HepG2 (cell line): ENCODE measurements around the gene CARD9. TPM values are rescaled to one million over a fixed set of nuclear protein-coding genes. Genes with fewer than 3 reads are reported as not detected.

Experiments
- POLR2G ChIP-seq: fragments of 200-400 bp; formaldehyde crosslinking; IDR thresholded peaks from 2 replicates; pipeline ENCODE4 v1.6.1; 2018; ENCODE audit warnings: mild to moderate bottlenecking, low read depth, low read length, moderate library complexity
- TARDBP ChIP-seq: sonication (generic); formaldehyde crosslinking; IDR thresholded peaks from 2 replicates; pipeline ENCODE4 v1.8.0; 2022; ENCODE audit warnings: mild to moderate bottlenecking, missing genetic modification reagents
- XRCC5 ChIP-seq: fragments of 200-400 bp; formaldehyde crosslinking; optimal IDR thresholded peaks from 2 replicates; pipeline ENCODE3; 2017; ENCODE audit warnings: mild to moderate bottlenecking, low read length
- ZNF24 ChIP-seq: fragments of 450-650 bp; IDR thresholded peaks from 2 replicates; pipeline ENCODE4 v1.6.1; 2017; ENCODE audit warnings: antibody characterized with exemption, mild to moderate bottlenecking
- polyA plus RNA-seq, 8 experiments: library from polyadenylated mRNA; depleted of rRNA in 3 of 8; stranded (reverse) in 7 of 8; unstranded in 1 of 8; fragments of >200 nt; fragmentation: Illumina TruSeq in 4 of 8; extraction: Trizol in 4 of 8; gene quantifications; 2 replicates each; pipeline versions ENCODE4 v1.2.1 to v1.2.3, GENCODE V29; 2011 to 2016; ENCODE audit warnings: low read depth in 4 of 8, missing spikeins in 1 of 8, mixed read lengths in 1 of 8; ENCODE audit not compliant: insufficient read depth in 1 of 8
- total RNA-seq, 5 experiments: library from RNA; depleted of rRNA; stranded (reverse); fragments of >200 nt; fragmentation: Illumina TruSeq; extraction: Trizol; gene quantifications; 2 replicates each; pipeline ENCODE4 v1.2.3, GENCODE V29; 2016; ENCODE audit warnings: low read depth in 1 of 5
- TF ChIP-seq, protein P1 (sequence below): sonication (generic); formaldehyde crosslinking; IDR thresholded peaks from 2 replicates; pipeline ENCODE4 v1.5.0; 2020; ENCODE audit warnings: mild to moderate bottlenecking, missing genetic modification reagents, borderline replicate concordance
- TF ChIP-seq, protein P2 (sequence below): sonication (generic); formaldehyde crosslinking; IDR thresholded peaks from 2 replicates; pipeline ENCODE4 v1.4.0; 2020; ENCODE audit warnings: mild to moderate bottlenecking, missing genetic modification reagents, borderline replicate concordance
- TF ChIP-seq, protein P3 (sequence below): sonication (generic); formaldehyde crosslinking; IDR thresholded peaks from 2 replicates; pipeline ENCODE4 v1.8.1; 2023; ENCODE audit warnings: mild to moderate bottlenecking, moderate library complexity, missing genetic modification reagents
- TF ChIP-seq, protein P4 (sequence below): sonication (generic); formaldehyde crosslinking; IDR thresholded peaks from 2 replicates; pipeline ENCODE4 v1.8.1; 2023; ENCODE audit warnings: mild to moderate bottlenecking, missing genetic modification reagents
- TF ChIP-seq, protein P5 (sequence below): sonication (generic); formaldehyde crosslinking; IDR thresholded peaks from 2 replicates; pipeline ENCODE4 v1.4.0; 2020; ENCODE audit warnings: mild to moderate bottlenecking, missing genetic modification reagents, borderline replicate concordance

Gene CARD9
- total and polyA plus RNA-seq, 2 of the 13 experiments (the other 11 are each of a cell fraction or from before 2014, with no cell fraction given): 3.3 to 7.4 TPM

DNA sequence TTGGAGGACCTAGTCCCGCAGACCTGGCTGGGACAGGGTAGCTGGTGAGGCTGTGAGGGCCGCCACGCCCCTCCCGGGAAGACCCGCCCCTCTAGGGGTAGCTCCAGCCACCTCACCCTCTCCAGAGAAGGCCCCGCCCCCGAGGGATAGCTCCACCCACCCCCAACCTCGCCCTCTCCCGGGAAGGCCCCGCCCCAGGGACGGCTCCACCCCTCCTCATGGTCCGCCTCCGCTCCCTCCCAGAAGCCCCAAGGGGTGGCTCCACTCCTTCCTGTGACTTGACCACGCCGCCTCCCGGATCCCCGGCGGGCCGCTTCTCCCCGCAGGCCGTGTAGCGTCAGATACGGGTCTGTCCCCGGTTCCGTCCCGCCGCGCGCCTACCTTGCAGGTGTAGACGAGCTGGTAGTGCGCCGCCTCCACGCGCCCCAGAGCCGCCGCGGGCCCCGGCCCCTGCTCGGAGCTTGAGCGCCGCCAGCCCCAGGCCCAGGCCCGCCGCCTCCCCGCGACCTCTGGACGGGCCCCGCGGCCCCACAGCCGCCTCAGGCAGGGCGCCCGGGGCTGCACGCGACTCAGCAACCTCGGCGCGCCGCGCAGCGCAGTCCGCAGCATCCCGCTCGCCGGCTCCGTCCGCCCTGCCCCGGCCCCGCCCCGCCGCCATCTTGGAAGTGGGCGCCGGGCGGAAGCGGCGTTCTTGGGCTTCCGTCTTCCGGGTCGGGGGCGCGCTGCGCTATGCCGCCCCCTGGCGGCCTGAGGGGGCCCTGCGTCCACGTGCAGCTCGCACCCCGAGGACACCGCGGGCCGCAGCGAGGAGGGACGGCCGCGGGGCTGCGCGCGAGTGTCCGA, 10.1 kb downstream of the CARD9 start, which contains the start of gene DNLZ (continued):
- TF ChIP-seq, protein P1, sequence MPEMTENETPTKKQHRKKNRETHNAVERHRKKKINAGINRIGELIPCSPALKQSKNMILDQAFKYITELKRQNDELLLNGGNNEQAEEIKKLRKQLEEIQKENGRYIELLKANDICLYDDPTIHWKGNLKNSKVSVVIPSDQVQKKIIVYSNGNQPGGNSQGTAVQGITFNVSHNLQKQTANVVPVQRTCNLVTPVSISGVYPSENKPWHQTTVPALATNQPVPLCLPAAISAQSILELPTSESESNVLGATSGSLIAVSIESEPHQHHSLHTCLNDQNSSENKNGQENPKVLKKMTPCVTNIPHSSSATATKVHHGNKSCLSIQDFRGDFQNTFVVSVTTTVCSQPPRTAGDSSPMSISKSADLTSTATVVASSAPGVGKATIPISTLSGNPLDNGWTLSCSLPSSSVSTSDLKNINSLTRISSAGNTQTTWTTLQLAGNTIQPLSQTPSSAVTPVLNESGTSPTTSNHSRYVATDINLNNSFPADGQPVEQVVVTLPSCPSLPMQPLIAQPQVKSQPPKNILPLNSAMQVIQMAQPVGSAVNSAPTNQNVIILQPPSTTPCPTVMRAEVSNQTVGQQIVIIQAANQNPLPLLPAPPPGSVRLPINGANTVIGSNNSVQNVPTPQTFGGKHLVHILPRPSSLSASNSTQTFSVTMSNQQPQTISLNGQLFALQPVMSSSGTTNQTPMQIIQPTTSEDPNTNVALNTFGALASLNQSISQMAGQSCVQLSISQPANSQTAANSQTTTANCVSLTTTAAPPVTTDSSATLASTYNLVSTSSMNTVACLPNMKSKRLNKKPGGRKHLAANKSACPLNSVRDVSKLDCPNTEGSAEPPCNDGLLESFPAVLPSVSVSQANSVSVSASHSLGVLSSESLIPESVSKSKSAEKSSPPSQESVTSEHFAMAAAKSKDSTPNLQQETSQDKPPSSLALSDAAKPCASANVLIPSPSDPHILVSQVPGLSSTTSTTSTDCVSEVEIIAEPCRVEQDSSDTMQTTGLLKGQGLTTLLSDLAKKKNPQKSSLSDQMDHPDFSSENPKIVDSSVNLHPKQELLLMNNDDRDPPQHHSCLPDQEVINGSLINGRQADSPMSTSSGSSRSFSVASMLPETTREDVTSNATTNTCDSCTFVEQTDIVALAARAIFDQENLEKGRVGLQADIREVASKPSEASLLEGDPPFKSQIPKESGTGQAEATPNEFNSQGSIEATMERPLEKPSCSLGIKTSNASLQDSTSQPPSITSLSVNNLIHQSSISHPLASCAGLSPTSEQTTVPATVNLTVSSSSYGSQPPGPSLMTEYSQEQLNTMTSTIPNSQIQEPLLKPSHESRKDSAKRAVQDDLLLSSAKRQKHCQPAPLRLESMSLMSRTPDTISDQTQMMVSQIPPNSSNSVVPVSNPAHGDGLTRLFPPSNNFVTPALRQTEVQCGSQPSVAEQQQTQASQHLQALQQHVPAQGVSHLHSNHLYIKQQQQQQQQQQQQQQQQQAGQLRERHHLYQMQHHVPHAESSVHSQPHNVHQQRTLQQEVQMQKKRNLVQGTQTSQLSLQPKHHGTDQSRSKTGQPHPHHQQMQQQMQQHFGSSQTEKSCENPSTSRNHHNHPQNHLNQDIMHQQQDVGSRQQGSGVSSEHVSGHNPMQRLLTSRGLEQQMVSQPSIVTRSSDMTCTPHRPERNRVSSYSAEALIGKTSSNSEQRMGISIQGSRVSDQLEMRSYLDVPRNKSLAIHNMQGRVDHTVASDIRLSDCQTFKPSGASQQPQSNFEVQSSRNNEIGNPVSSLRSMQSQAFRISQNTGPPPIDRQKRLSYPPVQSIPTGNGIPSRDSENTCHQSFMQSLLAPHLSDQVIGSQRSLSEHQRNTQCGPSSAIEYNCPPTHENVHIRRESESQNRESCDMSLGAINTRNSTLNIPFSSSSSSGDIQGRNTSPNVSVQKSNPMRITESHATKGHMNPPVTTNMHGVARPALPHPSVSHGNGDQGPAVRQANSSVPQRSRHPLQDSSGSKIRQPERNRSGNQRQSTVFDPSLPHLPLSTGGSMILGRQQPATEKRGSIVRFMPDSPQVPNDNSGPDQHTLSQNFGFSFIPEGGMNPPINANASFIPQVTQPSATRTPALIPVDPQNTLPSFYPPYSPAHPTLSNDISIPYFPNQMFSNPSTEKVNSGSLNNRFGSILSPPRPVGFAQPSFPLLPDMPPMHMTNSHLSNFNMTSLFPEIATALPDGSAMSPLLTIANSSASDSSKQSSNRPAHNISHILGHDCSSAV: no peak
- TF ChIP-seq, protein P2, sequence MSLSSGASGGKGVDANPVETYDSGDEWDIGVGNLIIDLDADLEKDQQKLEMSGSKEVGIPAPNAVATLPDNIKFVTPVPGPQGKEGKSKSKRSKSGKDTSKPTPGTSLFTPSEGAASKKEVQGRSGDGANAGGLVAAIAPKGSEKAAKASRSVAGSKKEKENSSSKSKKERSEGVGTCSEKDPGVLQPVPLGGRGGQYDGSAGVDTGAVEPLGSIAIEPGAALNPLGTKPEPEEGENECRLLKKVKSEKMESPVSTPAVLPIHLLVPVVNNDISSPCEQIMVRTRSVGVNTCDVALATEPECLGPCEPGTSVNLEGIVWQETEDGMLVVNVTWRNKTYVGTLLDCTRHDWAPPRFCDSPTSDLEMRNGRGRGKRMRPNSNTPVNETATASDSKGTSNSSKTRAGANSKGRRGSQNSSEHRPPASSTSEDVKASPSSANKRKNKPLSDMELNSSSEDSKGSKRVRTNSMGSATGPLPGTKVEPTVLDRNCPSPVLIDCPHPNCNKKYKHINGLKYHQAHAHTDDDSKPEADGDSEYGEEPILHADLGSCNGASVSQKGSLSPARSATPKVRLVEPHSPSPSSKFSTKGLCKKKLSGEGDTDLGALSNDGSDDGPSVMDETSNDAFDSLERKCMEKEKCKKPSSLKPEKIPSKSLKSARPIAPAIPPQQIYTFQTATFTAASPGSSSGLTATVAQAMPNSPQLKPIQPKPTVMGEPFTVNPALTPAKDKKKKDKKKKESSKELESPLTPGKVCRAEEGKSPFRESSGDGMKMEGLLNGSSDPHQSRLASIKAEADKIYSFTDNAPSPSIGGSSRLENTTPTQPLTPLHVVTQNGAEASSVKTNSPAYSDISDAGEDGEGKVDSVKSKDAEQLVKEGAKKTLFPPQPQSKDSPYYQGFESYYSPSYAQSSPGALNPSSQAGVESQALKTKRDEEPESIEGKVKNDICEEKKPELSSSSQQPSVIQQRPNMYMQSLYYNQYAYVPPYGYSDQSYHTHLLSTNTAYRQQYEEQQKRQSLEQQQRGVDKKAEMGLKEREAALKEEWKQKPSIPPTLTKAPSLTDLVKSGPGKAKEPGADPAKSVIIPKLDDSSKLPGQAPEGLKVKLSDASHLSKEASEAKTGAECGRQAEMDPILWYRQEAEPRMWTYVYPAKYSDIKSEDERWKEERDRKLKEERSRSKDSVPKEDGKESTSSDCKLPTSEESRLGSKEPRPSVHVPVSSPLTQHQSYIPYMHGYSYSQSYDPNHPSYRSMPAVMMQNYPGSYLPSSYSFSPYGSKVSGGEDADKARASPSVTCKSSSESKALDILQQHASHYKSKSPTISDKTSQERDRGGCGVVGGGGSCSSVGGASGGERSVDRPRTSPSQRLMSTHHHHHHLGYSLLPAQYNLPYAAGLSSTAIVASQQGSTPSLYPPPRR (CRISPR knock-in tag): peak; percentile 54
- TF ChIP-seq ZNF24: no peak
- peak; percentile 81 for TF ChIP-seq POLR2G
- TF ChIP-seq, protein P3, sequence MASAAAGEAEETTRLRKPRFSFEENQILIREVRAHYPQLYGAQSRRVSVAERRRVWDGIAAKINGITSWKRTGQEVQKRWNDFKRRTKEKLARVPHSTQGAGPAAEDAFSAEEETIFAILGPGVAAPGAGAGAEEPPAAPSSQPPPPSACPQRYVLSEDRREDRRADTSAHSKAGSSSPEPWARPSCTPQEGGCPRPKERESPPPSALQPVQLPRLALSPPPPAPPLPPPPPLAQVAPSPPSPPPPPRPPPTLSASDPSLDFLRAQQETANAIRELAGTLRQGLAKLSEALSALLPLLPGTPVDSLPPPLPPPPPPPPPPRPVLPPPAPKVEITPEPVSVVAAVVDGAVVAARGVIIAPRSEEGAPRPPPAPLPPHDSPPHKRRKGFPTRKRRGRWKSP: peak; percentile 82; the same call in 1 of the 2 replicates
- TF ChIP-seq, protein P4, sequence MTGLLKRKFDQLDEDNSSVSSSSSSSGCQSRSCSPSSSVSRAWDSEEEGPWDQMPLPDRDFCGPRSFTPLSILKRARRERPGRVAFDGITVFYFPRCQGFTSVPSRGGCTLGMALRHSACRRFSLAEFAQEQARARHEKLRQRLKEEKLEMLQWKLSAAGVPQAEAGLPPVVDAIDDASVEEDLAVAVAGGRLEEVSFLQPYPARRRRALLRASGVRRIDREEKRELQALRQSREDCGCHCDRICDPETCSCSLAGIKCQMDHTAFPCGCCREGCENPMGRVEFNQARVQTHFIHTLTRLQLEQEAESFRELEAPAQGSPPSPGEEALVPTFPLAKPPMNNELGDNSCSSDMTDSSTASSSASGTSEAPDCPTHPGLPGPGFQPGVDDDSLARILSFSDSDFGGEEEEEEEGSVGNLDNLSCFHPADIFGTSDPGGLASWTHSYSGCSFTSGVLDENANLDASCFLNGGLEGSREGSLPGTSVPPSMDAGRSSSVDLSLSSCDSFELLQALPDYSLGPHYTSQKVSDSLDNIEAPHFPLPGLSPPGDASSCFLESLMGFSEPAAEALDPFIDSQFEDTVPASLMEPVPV (CRISPR knock-in tag): peak; percentile 79; the same call in 1 of the 2 replicates
- TF ChIP-seq, protein P5, sequence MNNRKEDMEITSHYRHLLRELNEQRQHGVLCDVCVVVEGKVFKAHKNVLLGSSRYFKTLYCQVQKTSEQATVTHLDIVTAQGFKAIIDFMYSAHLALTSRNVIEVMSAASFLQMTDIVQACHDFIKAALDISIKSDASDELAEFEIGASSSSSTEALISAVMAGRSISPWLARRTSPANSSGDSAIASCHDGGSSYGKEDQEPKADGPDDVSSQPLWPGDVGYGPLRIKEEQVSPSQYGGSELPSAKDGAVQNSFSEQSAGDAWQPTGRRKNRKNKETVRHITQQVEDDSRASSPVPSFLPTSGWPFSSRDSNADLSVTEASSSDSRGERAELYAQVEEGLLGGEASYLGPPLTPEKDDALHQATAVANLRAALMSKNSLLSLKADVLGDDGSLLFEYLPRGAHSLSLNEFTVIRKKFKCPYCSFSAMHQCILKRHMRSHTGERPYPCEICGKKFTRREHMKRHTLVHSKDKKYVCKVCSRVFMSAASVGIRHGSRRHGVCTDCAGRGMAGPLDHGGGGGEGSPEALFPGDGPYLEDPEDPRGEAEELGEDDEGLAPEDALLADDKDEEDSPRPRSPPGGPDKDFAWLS (CRISPR knock-in tag): 0 out of 2 replicates have a peak, but pooled peaks have one; percentile 68
- peak; percentile 81 for TF ChIP-seq XRCC5
- TF ChIP-seq TARDBP (CRISPR knock-in tag): peak; percentile 92
